Measurements from ENCODE around the gene TOX2. TPM values are rescaled to one million over a fixed set of nuclear protein-coding genes. Genes with fewer than 3 reads are reported as not detected.

TOX2 gene
- total RNA-seq, 4 donors from 2014 or later, result 0.20 to 0.42 TPM; not detected in 2

DNA sequence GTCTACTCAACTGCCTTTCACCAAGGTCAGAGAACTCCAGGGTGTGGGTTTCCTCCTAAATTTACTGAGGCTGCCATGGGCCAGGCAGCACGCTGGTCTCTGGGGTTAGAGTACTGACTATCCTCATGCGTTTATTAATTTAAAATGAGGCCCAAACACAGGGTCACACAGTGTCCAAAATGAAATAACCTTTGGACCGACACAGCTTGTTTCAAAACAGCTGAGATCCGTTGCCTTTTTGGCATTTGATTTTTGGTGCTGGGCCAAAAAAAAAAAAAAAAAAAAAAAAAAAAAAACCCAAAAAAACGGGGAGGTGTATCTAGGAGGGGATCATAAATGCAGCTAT is 14.6 kb upstream of the TOX2 start:
- intact Hi-C loops (cut with DNase I; ENCODE audit: low total_unique reads) (no loop called here), in situ Hi-C loops (cut with MboI; ENCODE audit: low sequenced_read_pairs in 4 of 4) (no loop called here)
- TF ChIP-seq, protein P1, sequence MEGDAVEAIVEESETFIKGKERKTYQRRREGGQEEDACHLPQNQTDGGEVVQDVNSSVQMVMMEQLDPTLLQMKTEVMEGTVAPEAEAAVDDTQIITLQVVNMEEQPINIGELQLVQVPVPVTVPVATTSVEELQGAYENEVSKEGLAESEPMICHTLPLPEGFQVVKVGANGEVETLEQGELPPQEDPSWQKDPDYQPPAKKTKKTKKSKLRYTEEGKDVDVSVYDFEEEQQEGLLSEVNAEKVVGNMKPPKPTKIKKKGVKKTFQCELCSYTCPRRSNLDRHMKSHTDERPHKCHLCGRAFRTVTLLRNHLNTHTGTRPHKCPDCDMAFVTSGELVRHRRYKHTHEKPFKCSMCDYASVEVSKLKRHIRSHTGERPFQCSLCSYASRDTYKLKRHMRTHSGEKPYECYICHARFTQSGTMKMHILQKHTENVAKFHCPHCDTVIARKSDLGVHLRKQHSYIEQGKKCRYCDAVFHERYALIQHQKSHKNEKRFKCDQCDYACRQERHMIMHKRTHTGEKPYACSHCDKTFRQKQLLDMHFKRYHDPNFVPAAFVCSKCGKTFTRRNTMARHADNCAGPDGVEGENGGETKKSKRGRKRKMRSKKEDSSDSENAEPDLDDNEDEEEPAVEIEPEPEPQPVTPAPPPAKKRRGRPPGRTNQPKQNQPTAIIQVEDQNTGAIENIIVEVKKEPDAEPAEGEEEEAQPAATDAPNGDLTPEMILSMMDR (IDR thresholded peaks at IDR 0.05 in 4 of 5, conservative IDR thresholded peaks at IDR 0.05 in 1 of 5), result no peak
- no peak for TF ChIP-seq POLR2A (IDR thresholded peaks at IDR 0.05)
- Histone ChIP-seq H3K27me3 (no peaks in the 10 kb centered on the region), H3K9me3 (no peaks in the 10 kb centered on the region), H3K27ac (no peak overlapping the region), H3K36me3 (no peaks in the 10 kb centered on the region), H3K4me3 (no peak overlapping the region), H3K4me1 (no peaks in the 10 kb centered on the region)
- DNase-seq (no peak), ATAC-seq (peak in 1 of 2 donors; percentile 72)

DNA sequence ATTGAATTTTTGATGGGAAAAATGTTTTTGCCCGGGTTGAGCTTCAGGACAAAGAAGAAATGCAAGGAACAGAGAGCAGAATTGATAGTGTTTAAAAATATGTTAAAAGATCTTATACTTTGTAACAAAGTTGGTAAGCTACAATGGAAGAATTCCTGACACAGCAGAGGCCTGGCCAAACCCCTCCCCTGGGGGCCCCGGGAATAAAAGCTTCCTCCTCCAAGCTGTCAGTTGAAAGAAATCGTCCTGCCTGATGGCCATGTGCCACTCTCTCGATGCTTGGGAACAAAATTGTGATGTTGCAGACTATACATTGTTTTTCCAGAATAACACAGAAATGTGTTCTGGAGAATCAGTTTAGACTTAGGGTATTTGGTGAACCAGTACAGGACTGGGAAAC is 14.2 kb upstream of the TOX2 start:
- H3K9me3 ChIP-seq, result no peaks in the 10 kb centered on the region
- H3K27ac ChIP-seq, result no peak overlapping the region
- ATAC-seq (no peak), DNase-seq (no peak)
- no peak for TF ChIP-seq POLR2A (IDR thresholded peaks at IDR 0.05)
- TF ChIP-seq, protein P1 (IDR thresholded peaks at IDR 0.05 in 4 of 5, conservative IDR thresholded peaks at IDR 0.05 in 1 of 5), result no peak
- no peaks in the 10 kb centered on the region for H3K4me1 ChIP-seq
- in situ Hi-C loops (cut with MboI; ENCODE audit: low sequenced_read_pairs in 4 of 4), result no loop called here
- no peaks in the 10 kb centered on the region for H3K27me3 ChIP-seq
- H3K36me3 ChIP-seq, result no peaks in the 10 kb centered on the region
- intact Hi-C loops (cut with DNase I; ENCODE audit: low total_unique reads), result no loop called here
- no peak overlapping the region for H3K4me3 ChIP-seq

DNA sequence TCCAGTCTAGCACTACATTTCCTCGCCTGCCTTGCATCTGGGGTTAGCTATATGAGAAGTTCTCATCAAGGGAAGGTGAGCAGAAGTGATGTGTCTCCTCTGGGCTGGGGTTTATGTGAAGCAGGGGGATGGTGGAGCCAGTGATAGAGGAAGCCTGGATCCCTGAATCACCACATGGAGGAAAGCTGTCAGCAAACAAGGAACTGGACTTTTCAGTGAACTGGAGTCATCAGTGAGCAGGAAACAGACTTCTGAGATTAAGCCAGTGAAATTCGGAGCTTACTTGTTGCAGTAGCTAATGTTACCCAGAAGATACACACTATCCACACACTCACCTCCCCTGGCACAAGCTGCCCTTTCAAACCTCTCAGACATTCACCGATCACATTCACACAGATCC is 13.4 kb upstream of the TOX2 start:
- DNase-seq (no peak), ATAC-seq (no peak)
- H3K36me3 ChIP-seq, result no peaks in the 10 kb centered on the region
- H3K4me1 ChIP-seq, result no peaks in the 10 kb centered on the region
- no peak overlapping the region for H3K27ac ChIP-seq
- H3K27me3 ChIP-seq, result no peaks in the 10 kb centered on the region
- no peak for TF ChIP-seq POLR2A (IDR thresholded peaks at IDR 0.05)
- TF ChIP-seq, protein P1 (IDR thresholded peaks at IDR 0.05 in 4 of 5, conservative IDR thresholded peaks at IDR 0.05 in 1 of 5), result no peak
- in situ Hi-C loops (cut with MboI; ENCODE audit: low sequenced_read_pairs in 4 of 4), result no loop called here
- H3K4me3 ChIP-seq, result no peak overlapping the region
- intact Hi-C loops (cut with DNase I; ENCODE audit: low total_unique reads), result no loop called here
- no peaks in the 10 kb centered on the region for H3K9me3 ChIP-seq

DNA sequence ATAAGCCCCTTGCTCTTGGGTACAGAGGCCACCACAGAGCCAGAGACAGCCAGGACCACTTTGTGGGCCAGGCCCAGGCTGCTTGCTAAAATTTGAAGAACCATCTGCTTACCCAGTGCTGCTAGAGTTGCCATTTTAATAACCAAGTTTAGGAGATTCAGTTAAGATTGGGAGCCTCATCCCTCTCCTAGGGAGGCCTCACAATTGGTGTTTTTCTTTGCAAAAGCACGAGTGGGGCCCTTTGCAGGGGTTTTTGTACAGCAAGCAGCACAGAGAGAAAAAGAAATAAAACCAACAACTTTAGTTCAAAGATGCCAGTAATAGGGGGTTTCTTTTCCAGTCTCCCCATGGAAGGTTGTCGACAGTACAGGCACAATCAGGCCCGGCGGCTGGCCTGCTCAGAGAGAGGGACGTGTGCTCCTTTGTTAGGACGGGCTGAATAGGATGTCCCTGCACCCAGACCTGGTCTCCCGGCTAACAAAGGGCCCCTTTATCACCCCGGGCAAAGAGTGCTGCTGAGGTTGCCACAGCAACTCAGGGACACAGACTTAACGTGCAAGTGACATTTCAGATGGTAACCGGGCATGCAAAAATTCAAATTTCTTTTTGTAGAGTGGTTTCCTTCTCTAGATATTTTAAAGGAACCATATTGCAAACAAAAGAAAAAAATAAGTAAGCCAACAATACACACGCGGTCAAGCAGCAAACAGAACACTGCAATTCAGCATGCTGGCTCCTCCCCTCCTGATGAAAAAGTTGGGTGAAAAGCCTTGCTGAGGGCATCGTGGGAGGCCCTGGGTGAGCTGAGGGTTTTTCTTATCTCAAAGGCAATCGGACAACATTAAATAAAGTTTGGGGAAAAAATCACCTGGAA is 10.5 kb upstream of the TOX2 start:
- no peaks in the 10 kb centered on the region for H3K27me3 ChIP-seq
- in situ Hi-C loops (cut with MboI; ENCODE audit: low sequenced_read_pairs in 4 of 4) (no loop called here), intact Hi-C loops (cut with DNase I; ENCODE audit: low total_unique reads) (no loop called here)
- no peak for TF ChIP-seq POLR2A (IDR thresholded peaks at IDR 0.05)
- TF ChIP-seq, protein P1 (IDR thresholded peaks at IDR 0.05 in 4 of 5, conservative IDR thresholded peaks at IDR 0.05 in 1 of 5), result no peak
- no peaks in the 10 kb centered on the region for H3K4me1 ChIP-seq
- ATAC-seq, result no peak
- H3K9me3 ChIP-seq, result no peaks in the 10 kb centered on the region
- no peak for DNase-seq
- H3K36me3 ChIP-seq, result no peaks in the 10 kb centered on the region
- no peak overlapping the region for H3K4me3 ChIP-seq
- no peak overlapping the region for H3K27ac ChIP-seq

DNA sequence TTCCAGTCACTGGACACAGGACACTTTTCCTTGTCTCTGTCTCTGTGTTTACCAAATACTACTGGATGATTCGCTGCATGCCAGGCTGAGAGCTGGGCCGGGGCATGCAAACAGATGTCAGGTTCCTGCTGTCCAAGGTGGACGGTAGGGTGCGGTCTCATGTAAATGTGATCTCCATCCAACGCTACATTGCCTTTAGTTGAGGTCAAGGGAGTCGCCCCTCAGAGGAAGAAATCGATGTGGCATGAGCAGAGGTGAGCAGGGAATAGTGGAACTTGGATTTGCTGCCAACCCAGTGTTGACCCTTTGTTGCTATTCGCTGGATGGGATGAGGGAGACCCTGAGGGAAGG is 9.8 kb upstream of the TOX2 start:
- ATAC-seq (no peak), DNase-seq (no peak)
- Histone ChIP-seq H3K4me1 (no peaks in the 10 kb centered on the region), H3K9me3 (no peaks in the 10 kb centered on the region), H3K27me3 (no peaks in the 10 kb centered on the region), H3K27ac (no peak overlapping the region), H3K4me3 (no peak overlapping the region), H3K36me3 (no peaks in the 10 kb centered on the region)
- intact Hi-C loops (cut with DNase I; ENCODE audit: low total_unique reads) (no loop called here), in situ Hi-C loops (cut with MboI; ENCODE audit: low sequenced_read_pairs in 4 of 4) (no loop called here)
- no peak for TF ChIP-seq POLR2A (IDR thresholded peaks at IDR 0.05)
- TF ChIP-seq, protein P1 (IDR thresholded peaks at IDR 0.05 in 4 of 5, conservative IDR thresholded peaks at IDR 0.05 in 1 of 5), result no peak

Measured in gastrocnemius medialis (tissue), 4 donors.